Activated gamma-delta T cell treated with Interleukin-2 at 50 U/mL for 16 hours (primary cell): ENCODE data around the gene ANKRD11.

Experiments used
- DNase-seq: peaks from one replicate; pipeline ENCODE4 v3.0.0-alpha.2; 2020

Gene ANKRD11

DNA sequence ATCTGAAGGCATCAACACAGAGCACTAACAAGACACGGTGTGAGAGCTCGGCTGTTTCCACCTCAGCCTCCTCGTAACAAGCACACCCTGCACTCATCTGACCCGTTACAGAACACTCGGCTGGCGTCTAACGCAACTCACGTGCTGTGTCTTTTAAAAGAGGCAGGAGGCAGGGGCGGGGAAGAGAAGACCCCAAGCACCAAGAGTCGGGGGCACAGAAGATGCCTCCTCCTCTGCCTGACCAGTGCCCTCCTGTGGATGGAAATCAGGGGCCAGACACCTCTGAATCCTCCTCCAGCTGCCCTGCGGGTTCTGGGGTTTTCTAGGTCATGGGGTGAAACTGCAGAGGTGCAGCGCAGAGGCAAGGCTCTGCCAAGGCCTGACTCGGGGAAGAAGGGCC lies 198.6 kb downstream of the ANKRD11 start:
- DNase-seq = no peak

DNA sequence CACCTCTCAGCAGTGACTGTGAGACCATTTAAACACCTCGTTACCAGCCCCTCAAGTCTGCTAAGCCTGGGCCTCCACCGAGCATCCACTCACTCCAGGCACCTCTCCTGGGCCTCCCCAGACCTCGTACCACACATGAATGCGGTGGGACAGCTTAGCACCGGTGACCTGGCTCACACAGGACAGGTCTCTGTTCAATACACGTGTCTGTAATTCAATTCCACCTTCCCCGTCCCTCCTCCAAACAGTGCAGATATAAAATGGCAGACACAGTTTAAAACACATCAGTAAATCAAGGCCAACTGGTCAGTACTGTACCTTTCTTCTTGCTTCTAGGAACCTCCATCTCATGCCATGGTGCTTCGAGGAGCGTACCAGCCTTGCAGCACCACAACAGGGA lies 199.0 kb downstream of the ANKRD11 start:
- DNase-seq = no peak

- no peak for DNase-seq
Measured at GRCh38 chr16:89290887-89291286, 199.5 kb downstream of the ANKRD11 start.

GRCh38 chr16:89290472-89290871 lies 199.9 kb downstream of the ANKRD11 start:
- DNase-seq = no peak

DNA sequence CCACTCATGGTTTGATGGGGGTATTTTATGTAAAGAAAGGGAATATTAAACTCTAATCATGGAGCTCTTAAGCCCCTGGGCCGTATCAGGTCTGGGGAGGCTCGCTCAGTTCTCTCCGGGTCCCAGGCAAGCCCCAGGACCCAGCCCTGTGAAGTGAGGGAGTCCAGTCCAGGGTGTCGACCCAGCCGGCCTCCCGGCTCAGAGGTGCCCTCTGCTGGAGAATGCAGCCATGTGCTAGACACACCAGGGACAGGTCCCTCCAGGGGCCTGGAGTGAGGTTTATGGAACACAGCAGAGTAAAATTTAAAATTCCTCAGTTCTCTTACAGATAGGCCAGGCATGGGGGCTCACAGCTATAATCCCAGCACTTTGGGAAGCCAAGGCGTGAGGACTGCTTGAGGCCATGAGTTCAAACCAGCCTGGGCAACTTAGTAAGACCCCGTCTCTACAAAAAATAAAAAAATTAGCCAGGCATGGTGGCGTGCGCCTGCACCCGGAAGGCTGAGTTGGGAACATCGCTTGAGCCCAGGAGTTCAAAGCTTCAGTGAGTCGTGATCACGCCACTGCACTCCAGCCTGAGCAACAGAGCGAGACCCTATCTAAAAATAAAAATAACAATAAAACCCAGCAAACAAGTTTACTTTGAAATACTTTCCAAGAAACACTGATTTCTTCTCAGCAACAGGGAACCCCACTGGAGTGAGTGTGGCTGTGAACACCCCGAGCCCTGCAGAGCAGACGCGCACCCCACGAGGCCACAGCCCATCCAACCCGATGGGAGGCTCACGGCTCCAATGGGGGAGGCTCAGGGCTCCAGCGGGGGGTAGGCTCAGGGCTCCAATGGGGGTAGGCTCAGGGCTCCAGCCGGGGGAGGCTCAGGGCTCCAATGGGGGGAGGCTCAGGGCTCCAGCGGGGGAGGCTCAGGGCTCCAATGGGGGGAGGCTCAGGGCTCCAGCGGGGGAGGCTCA lies 200.6 kb downstream of the ANKRD11 start:
- DNase-seq = peak; percentile 63

DNA sequence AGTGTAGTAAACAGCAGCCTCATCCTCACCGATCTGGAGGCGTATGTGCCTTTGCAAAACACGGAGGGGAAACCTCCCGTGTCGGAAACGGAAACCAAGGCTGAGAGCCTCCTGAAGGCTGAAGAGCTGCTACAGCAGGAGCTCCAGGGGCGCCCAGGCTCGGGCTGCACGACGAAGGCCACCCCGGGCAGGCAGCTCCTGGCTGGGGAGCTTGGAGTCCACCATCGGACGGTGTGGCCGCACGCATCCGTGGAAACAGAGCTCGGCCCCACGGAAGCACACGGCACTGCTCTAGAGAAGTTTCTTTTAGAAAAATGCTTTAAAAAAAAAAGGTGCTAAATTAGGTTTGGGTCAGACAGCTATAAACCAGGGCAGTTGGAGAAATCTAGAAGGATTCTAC lies 201.4 kb downstream of the ANKRD11 start:
- DNase-seq = no peak

DNA sequence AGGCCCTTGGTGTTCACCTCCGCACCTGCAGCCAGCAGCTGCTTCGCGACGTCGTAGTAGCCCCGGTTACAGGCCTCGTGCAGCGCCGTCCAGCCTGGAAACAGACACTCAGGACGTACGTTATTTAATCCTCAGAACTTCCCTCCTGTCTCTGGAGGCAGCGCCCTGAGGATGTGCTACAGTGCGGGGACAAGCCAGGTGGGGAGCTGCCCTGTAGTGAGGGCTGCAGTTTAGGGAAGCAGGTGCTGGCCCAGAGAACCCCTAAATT lies 201.8 kb downstream of the ANKRD11 start:
- no peak for DNase-seq

DNA sequence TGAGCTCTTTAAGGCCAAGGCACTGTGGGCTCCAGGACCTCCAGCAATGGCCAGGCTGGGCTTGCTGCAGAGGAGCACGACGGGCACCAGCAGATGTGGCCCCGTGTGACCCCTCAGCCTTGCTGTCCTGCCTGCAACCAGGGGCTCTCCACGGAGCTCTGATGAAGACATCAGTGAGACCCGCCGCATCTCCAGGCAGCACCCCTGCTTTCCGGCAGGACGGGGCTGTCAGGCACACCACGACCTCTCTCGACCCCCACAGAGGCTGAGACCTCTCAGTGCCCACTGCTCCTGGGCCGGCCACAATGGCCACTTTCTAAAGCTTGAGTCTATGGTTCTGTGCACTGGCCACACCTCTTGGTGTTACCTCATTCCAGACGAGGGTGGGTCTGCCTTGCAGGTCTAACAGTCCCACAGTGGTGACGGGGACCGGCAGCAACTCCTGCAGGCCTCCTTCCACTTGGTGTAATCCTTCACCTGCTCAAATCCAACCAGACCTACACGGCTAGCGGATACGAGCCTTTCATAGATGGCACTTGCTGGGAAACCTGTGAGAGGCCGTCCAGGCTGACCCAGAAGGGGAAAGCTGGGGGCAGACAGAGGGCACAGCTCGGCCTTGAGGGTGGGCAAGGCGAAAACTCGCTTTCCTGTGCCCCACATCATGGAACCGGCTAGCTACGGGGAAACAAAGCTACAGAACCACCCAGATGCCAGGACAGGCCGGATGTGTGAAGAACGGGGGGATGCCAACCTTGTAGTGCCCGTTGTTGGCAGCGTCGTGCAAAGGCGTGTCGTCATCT lies 202.4 kb downstream of the ANKRD11 start:
- DNase-seq = no peak

DNA sequence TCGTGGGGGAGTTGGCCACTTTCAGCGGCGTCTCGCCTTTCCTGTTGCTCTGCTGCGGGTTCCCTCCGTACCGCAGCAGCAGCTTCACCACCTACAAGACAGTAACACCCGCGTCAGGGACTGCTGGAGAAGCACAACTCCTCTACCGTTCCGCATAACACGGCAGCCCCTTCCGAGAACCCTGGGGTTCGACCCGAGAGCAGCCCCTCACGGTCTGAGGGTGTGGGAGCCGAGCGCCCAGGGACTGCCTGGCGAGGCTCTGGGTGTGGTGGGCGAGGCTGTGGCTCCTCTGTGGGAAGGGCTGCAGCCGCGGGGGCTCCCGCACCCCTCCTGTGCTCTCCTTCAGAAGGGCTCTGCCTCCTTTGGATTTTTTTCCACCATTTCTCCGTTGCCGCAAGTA lies 204.3 kb downstream of the ANKRD11 start:
- DNase-seq = no peak

- no peak for DNase-seq
Measured at GRCh38 chr16:89285381-89285780, 205.0 kb downstream of the ANKRD11 start.

DNA sequence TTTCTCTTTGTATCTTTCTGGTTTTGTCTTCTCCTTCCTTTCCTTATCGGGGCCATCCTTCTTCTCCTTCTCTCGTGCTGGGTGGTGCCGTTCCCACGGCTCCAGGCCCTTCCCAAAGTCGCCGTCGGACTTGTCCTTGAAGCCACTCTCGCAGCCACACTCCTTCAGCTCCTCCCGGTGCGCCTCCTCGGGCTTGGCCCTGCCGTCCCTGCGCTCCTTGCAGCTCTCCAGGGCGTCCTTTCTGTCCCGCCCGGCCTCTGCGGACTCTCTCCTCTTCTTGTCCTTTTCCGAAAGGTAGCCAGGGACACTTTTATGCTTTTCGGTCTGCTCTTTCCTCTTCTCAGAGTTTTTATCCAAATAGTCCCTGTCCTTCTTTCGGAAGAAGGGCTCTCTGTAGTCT lies 206.9 kb downstream of the ANKRD11 start:
- no peak for DNase-seq

DNA sequence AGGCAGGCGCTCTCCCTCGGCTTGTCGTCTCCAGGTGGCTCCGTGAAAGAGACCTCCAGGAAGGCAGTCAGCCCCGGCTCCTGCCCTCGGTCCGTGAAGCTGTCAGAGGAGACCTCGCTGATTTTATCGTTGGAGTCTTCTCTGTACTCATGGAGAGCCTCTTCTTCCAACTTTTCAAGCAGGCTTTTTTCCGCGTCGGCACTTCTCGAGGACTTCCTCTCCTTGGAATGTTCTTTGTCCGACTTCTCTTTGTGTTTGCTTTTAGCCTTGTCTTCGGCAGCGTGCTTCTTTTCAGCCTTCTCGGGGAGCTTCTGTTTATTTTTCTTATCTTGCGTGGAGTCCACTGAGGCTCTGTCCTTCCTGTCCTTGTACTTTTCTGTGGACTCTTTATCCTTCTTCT lies 207.8 kb downstream of the ANKRD11 start:
- DNase-seq = no peak

- no peak for DNase-seq
Measured at GRCh38 chr16:89281829-89282228, 208.5 kb downstream of the ANKRD11 start.

- DNase-seq = no peak
Measured at GRCh38 chr16:89281189-89281577, 209.2 kb downstream of the ANKRD11 start.

- DNase-seq = no peak
Measured at GRCh38 chr16:89280546-89281188, 209.7 kb downstream of the ANKRD11 start.

DNA sequence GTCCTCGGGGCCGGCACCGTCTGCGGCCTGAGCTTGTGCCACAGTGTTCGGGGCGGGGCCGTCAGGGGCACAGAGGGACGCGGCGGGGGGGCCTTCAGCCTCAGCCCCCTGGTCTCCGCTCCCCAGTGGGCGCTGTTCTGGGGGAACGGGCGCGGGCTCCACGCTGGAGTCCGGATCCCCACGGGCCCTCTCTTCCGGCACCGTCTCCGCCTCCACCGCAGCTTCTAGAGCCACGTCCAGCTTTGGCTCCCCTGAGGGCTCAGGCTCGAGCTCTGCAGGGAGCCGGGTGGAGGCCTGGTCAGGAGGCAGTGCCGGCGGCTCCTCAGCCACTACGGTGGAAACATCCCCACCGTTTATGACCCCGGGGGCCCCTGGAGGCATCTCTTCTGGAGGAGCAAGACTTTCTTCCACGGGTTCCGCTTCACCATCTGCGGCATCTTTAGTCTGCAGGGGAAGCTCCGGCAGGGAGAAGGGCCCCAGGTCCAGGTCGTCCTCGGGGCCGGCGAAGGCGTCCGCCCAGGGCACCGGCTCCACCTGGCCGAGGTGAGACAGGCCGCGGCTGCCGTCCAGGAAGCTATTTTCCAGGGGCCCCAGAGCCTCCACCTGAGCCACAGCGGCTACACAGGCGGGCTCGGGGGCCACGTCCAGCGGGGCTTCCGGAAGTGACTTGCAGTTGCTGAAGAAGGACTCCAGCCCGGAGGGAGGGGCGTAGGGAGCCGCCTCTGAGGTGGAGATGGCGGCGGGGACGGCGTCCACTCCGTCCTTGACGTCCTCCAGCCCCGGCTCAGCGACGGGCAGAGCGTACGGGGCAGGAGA lies 210.5 kb downstream of the ANKRD11 start:
- no peak for DNase-seq

- no peak for DNase-seq
Measured at GRCh38 chr16:89278441-89279240, 211.7 kb downstream of the ANKRD11 start.

DNA sequence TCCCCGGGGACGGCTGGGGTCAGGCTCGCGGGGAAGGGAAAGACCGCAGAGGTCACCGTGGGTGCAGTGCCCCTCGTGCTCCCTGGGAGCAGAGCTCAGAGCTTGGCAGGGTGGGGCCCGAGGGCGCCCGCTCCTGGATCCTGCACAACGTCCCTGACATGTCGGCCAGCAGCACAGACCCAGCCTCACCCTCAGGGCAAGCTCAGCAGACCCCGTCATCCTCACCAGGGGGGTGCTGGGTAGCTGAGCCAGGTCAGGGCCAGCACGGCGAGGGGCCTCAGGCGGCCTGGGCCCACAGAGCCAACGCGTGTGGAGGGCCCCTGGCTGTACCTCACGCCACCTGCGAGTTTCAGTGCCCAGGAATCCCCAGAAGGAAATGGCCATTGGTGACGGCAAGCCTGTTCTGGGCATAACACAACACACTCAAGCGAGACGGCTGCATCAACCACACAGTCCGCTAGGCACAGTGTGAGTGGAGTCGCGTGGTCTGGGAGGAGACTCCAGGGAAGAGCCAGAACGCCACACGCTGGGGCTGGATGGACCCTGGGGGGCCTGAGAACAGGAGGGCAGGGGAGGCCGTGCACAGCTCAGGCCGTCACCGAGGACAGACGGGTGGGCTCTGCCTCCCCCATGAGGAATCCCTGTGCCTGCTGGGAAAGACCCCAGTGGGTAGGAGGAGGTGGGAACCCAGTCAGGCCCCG lies 212.6 kb downstream of the ANKRD11 start:
- no peak for DNase-seq

DNA sequence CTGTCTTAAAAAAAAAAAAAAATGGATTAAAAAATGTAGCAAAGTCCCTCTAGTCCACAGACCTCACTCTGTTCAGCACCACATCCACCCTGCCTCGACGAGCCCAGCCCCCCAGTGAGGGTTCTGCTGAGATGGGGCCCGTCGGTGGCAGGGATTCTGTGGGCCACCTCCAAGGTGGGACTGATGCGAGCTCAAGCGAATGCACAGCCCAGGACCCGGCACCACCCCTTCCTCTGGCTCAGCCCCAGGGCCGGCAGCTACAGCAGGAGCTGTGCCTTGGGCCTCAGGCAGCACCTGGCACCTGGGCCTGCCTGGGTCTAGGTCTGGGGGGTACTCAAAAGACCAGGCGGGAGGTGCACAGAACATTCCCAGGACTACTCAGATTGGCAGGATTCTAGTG lies 213.3 kb downstream of the ANKRD11 start:
- DNase-seq = no peak

DNA sequence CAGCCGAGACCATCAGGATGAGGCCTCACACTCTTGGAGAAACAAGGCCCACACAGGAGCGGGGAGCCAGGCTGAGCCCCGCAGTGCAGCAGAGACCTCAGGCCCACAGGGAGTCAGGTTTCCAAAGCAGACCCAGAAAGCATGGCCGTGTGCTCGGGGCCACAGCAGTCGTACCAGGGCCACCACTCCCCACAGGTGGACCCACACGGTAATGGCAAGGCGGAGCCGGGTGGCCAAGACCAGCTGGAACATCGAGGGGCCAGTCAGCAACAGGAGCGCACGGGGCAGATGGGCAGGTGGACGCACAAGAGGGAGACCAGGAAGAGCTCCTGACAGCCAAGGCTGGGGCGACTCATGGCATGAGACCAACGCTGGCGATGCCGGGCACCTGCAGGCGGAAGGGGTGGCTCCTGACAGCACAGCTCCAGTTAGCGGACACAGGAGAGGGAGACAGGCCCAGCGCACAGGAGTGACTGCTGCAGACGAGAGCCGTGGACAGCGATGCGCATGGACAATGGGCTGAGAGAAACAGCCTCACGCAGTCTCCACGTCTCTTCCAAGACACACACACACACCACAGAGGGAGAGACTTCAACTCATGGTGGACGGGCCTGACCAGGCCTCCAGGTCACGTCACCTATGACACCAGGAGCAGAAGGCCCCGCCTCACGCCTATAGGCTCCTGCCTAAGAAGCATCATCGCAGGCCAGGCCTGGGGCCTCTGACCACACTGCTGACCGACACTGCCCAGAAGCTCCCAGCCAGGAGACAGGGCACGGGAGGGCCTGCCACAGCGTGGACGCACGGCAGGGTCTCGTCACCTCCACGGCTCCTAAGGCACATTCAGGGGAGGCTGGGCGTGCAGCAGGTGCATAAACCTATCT lies 214.3 kb downstream of the ANKRD11 start:
- DNase-seq = no peak

GRCh38 chr16:89275284-89275584 lies 215.1 kb downstream of the ANKRD11 start:
- no peak for DNase-seq
